Upper lobe of right lung (tissue), 1 donor: ENCODE data around the gene DCAF8L2. TPM values are rescaled to one million over a fixed set of nuclear protein-coding genes. Genes with fewer than 3 reads are reported as not detected.
"Not testable (repeated sequence)": the region's sequence is repeated elsewhere in the genome, so short reads cannot be mapped to it uniquely, and the experiment has no call there.

ENCODE experiments used
- ATAC-seq: fragments of 200-7000 bp; cut with Tn5 transposase; one replicate; pipeline ENCODE4 v1.9.1; 2020; ENCODE audit warnings: mild to moderate bottlenecking, moderate library complexity
- DNase-seq: peaks from one replicate; pipeline ENCODE4 v3.0.0-alpha.2; 2020
- H3K27ac ChIP-seq: fragments of 200-600 bp; one replicate; pipeline ENCODE4 v1.8.0; 2022
- H3K27me3 ChIP-seq: fragments of 200-600 bp; one replicate; pipeline ENCODE4 v1.8.0; 2022; ENCODE audit warnings: mild to moderate bottlenecking
- H3K36me3 ChIP-seq: fragments of 200-600 bp; one replicate; pipeline ENCODE4 v1.8.0; 2022
- H3K4me1 ChIP-seq: fragments of 200-600 bp; one replicate; pipeline ENCODE4 v1.8.0; 2022
- H3K4me3 ChIP-seq: fragments of 200-600 bp; one replicate; pipeline ENCODE4 v1.8.0; 2022; ENCODE audit warnings: mild to moderate bottlenecking
- H3K9me3 ChIP-seq: fragments of 200-600 bp; one replicate; pipeline ENCODE4 v1.8.0; 2022
- intact Hi-C: fragments of 100-400 bp; cut with DNase I; formaldehyde crosslinking; loops from one replicate; pipeline ENCODE4 v1.11.0; 2022
- total RNA-seq: library from RNA; stranded (reverse); fragmentation: NEBNext Ultra II Directional; extraction: Animal tissue kit (Norgen Biotek cat#: 25700); gene quantifications from one replicate; pipeline ENCODE4 v1.2.1, GENCODE V29; 2021
- TF ChIP-seq, protein P1 (sequence below): fragments of 200-600 bp; IDR thresholded peaks from one replicate; pipeline ENCODE4 v1.8.0; 2022; ENCODE audit warnings: antibody characterized with exemption
- donor health status: DM: no; HTN: yes; CAD: no; lungs with severe emphysema.

Gene DCAF8L2
- total RNA-seq, 1 donor from 2014 or later, result not detected

DNA sequence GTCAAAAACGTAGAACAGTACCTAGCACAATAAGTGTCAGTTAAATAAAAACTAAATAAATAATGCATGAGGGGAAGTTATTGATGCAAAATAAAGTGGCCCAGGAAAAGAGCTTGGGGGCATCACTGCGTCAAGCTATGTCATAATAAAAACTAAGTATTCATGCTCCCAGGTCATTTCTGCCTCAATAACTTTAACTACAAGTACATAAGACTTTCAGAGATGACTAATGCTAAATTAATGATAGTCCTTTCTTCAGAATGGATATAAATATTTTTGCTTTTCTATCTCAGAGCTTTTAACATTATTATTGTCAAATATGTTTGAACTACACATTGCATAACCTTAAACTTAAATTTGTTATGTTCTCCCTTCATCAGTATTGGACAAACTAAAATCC is 125.5 kb downstream of the DCAF8L2 start:
- no peak overlapping the region for H3K4me3 ChIP-seq
- TF ChIP-seq, protein P1, sequence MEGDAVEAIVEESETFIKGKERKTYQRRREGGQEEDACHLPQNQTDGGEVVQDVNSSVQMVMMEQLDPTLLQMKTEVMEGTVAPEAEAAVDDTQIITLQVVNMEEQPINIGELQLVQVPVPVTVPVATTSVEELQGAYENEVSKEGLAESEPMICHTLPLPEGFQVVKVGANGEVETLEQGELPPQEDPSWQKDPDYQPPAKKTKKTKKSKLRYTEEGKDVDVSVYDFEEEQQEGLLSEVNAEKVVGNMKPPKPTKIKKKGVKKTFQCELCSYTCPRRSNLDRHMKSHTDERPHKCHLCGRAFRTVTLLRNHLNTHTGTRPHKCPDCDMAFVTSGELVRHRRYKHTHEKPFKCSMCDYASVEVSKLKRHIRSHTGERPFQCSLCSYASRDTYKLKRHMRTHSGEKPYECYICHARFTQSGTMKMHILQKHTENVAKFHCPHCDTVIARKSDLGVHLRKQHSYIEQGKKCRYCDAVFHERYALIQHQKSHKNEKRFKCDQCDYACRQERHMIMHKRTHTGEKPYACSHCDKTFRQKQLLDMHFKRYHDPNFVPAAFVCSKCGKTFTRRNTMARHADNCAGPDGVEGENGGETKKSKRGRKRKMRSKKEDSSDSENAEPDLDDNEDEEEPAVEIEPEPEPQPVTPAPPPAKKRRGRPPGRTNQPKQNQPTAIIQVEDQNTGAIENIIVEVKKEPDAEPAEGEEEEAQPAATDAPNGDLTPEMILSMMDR, result no peak
- no peak for ATAC-seq
- intact Hi-C loops, result no loop called here
- H3K4me1 ChIP-seq, result no peaks in the 10 kb centered on the region
- H3K27me3 ChIP-seq, result no peaks in the 10 kb centered on the region
- H3K36me3 ChIP-seq, result no peaks in the 10 kb centered on the region
- no peaks in the 10 kb centered on the region for H3K9me3 ChIP-seq
- no peak overlapping the region for H3K27ac ChIP-seq
- DNase-seq, result no peak

DNA sequence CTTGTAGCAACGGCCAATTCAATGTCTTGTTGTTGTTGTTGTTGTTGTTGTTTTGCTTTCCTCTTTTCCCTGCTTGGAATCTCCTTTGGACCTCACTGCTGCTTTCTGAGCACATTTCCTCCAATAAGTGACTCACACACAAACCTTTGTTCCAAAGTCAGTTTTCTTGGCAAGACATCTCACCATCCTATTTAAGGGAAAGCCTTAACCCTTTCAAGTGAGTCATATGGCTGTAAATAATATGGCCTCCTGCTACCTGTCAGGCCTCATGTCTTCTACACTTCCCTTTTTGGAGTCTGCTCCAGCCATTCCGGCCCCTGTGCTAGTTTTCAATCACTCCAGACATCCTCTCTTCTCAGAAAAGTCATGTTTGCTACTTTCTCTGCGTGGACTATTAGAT is 138.1 kb downstream of the DCAF8L2 start:
- Histone ChIP-seq H3K4me3 (no peak overlapping the region), H3K27ac (no peak overlapping the region), H3K36me3 (no peaks in the 10 kb centered on the region), H3K9me3 (no peaks in the 10 kb centered on the region), H3K4me1 (no peaks in the 10 kb centered on the region), H3K27me3 (no peaks in the 10 kb centered on the region)
- DNase-seq, result no peak
- TF ChIP-seq, protein P1, result no peak
- no peak for ATAC-seq
- intact Hi-C loops, result no loop called here

DNA sequence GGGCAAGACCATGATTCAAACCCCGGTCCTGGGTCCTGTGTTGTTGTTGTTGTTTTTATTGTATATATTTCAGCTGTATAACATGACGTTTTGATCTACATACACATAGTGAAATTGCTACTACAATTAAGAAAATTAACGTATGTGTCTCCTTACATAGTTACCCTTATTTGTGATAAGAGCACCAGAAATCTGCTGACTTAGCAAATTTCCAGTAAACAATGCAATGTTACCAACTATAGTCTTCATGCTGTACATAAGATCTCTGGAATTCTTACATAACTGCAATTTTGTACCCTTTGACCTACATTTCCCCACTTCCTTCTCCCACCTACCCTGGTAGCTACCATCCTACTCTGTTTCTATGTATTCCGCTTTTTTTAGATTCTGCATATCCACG is 141.8 kb downstream of the DCAF8L2 start:
- Histone ChIP-seq H3K27me3 (no peaks in the 10 kb centered on the region), H3K36me3 (no peaks in the 10 kb centered on the region), H3K27ac (no peak overlapping the region), H3K9me3 (no peaks in the 10 kb centered on the region), H3K4me1 (no peaks in the 10 kb centered on the region), H3K4me3 (no peak overlapping the region)
- intact Hi-C loops, result no loop called here
- DNase-seq (no peak), ATAC-seq (no peak)
- TF ChIP-seq, protein P1, result no peak

DNA sequence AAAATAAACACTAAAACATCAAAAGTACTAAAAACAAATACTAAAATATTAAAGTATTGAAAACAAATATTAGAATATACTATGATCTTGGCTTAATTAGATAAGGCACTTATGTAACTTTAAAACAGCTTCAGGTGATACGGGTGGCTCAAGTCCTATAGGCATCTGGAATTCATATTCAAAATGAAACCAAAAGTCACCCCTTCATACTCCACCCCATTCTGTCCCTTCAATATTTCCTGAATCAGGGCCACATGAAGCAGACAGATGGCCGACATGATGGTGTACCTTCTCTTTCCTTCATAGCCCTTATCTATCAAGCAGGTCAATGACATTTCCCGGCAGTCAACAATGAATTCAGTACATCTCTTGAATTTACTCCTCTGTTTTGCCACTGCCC is 145.8 kb downstream of the DCAF8L2 start:
- TF ChIP-seq, protein P1, result no peak

DNA sequence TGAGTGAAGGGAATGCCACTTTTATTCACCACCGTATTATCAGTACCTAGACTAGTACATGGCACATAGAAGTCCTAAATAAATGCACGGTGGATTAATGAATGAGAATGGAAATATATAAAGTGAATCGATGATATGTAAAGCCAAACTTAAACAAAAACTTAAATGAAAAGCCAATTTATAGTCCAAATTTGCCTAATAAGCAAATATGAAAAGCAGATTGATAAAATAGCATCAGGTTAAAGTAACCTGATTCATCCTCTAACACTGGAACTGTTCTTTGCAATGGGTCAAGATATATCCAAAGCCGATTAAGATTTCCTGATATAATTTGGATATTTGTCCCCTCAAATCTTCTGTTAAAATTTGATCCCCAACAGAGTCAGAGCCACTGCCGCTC is 150.8 kb downstream of the DCAF8L2 start:
- Histone ChIP-seq H3K36me3 (no peaks in the 10 kb centered on the region), H3K27me3 (no peaks in the 10 kb centered on the region), H3K9me3 (no peaks in the 10 kb centered on the region), H3K4me1 (no peaks in the 10 kb centered on the region), H3K27ac (no peak overlapping the region), H3K4me3 (no peak overlapping the region)
- intact Hi-C loops, result no loop called here
- DNase-seq (no peak), ATAC-seq (no peak)
- TF ChIP-seq, protein P1, result no peak

More for the DNA sequence above, 145.8 kb downstream of the DCAF8L2 start:
- Histone ChIP-seq H3K27me3 (no peaks in the 10 kb centered on the region), H3K9me3 (no peaks in the 10 kb centered on the region), H3K36me3 (no peaks in the 10 kb centered on the region), H3K4me3 (no peak overlapping the region), H3K27ac (no peak overlapping the region), H3K4me1 (no peaks in the 10 kb centered on the region)
- ATAC-seq (no peak), DNase-seq (no peak)
- intact Hi-C loops, result no loop called here

DNA sequence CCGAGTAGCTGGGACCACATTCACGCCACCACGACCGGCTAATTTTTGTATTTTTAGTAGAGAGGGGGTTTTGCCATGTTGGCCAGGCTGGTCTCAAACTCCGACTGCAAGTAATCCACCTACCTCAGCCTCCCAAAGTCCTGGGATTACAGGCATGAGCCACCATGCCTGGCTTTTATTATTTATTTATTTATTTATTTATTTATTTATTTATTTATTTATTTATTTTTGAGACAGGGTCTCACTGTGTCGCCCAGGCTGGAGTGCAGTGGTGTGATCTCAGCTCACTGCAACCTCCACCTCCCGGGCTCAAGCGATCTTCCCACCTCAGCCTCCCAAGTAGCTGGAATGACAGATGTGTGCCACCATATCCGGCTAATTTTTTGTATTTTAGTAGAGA is 153.4 kb downstream of the DCAF8L2 start:
- H3K27ac ChIP-seq, H3K36me3 ChIP-seq, ATAC-seq, H3K27me3 ChIP-seq, DNase-seq, H3K4me3 ChIP-seq, H3K4me1 ChIP-seq, intact Hi-C loops, H3K9me3 ChIP-seq: not testable (repeated sequence)
